ENCODE results near the gene TMEM163. TPM values are rescaled to one million over a fixed set of nuclear protein-coding genes. Genes with fewer than 3 reads are reported as not detected.
"Not testable (repeated sequence)": the region's sequence is repeated elsewhere in the genome, so short reads cannot be mapped to it uniquely, and the experiment has no call there.

The TMEM163 gene
- total RNA-seq, 1 experiment from 2014 or later: 10.7 TPM

DNA sequence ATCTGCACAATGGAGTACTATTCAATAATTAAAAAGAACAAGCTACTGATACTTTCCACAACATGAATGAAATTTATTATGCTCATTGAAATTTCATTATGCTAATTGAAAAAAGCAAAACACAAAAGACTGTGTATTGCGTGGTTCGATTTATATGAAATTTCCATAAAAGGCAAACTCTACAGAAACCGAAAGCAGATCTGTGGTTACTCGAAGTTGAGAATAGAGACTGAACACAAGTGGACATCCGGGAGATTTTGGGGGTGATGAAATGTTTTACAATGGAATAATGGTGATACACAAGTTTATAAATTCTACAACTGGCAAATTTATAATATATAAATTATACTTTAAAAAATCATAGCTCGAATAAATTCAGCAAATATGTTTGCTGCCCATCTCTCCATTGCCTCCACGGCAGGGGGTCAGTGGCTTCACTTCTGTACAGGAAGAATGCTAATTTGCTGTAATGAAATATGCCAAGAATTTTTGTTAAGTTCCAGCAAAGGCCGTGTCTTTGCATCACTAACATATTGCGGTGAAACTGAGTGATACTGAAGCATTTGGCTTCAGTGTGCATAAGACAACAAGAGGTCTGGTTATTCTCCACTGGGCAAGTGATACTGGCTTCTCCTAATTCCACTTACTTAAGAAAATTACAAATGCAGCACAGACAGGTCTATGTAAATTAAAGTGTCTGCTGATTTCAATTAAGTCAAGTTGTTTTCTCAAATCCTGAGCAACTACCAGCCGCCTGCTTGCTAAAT lies 96.7 kb downstream of the TMEM163 start:
- DNase-seq (ENCODE audit: low read depth): peak; percentile 77

DNA sequence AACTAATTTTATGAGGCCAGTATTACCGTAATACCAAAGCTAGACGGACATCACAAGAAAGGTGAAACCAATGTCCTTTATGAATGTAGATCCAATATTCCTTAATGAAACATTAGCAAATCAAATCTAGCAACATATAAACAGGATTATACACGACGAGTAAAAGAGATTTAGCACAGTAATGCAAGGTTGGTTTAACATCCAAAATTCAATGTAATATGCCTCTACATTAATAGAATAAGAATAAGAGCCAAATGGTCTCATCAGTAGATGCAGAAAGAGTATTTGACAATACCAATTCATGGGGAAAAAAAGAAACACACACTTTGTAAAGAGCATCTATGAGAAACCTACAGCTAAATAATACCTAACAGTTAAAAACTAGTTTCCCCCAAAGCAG lies 99.5 kb downstream of the TMEM163 start:
- DNase-seq (ENCODE audit: low read depth): no peak

DNA sequence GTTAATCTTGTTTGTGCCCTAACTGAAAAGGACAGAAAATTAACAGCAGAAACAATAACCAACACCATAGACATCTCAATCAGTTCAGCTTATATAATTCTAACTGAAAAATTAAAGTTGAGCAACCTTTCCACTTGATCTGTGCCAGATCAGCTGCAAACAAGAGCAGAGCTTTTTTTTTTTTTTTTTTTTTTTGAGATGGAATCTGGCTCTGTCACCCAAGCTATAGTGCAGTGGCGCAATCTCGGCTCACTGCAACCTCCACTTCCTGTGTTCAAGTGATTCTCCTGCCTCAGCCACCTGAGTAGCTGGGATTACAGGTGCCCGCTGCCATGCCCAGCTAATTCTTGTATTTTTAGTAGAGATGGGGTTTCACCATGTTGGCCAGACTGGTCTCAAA lies 103.3 kb downstream of the TMEM163 start:
- DNase-seq (ENCODE audit: low read depth): not testable (repeated sequence)

DNA sequence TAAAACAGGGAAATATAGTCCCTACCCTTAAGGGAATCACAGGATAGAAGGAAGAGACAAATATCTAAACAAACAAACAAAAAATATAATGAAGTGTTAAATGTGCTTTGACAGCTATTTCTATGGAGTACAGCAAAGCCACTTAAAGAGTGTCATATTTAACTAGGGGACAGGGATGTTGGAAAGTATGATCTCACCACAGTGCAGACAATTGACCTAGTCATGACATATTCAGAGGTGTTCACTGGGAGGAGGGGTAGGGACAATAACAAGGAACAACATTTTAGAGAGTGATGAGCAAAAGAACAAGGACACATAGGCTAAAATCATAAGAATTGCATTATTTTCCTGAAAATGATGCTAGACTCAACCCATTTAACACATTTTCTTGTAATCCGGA lies 107.5 kb downstream of the TMEM163 start:
- no peak for DNase-seq (ENCODE audit: low read depth)

DNA sequence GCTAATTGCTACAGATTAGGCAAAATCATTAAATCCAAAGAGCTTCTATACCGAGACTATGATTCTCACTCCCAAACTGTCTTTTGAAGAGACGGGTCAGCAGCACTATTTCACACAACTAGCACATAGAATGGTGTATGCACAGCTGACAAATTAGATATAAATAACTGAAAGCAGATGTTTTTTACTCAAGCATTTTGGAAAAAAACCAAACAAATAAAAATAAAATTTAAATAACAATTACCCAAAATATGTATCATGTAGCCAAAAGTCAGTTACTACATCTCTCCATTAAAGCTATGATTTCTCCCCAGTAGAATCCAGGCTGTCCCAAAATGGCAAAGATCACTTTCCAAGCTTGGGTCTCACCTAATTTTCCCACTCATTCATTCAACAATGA lies 107.9 kb downstream of the TMEM163 start:
- DNase-seq (ENCODE audit: low read depth): no peak

DNA sequence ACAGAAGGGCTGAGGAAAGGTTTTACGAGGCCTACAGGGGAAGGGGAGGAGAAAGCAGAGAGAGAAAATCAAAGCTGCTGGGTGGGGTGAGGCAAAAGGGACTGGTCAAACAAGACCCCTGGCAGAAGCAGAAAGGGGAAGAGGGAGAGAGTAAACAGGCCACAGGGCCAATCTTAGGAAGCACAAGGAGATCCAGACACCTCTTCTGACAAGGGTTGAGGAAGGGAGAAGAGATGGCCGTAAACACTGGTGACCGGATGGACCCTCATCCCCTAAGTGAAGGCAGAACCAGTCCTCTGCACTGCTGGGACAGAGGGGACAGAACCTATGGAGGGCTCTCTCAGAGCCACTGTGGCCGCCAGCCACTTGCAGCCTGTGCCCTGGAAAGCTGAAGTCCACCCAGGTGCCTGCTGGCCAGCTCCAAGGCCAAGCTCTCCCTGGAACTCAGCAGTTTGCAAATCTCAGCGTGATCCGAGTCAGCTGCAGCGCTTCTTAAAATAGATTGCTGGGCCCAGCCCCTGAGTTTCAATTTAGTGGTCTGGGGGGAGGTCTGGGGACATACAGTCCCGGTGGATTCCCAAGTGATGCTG lies 108.8 kb downstream of the TMEM163 start:
- no peak for DNase-seq (ENCODE audit: low read depth)

DNA sequence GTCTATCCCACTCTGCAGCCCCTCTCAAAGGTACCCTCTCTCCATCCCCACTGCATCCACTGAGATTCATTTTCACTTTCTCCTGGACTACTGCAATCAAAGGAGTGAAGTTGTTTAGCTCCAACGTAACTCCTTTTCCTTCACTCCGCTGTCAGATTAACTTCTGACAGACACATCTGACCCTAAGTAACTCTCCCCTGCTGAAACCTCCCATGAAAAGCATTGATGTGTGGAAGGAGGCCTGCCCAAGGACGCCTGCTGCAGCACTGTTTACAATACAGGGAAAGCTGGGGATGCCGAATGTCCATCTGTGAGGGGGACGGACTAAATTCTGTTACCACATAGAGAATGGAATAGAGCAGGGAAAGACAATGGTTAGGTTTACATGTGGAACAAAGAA lies 114.8 kb downstream of the TMEM163 start:
- no peak for DNase-seq (ENCODE audit: low read depth)

DNA sequence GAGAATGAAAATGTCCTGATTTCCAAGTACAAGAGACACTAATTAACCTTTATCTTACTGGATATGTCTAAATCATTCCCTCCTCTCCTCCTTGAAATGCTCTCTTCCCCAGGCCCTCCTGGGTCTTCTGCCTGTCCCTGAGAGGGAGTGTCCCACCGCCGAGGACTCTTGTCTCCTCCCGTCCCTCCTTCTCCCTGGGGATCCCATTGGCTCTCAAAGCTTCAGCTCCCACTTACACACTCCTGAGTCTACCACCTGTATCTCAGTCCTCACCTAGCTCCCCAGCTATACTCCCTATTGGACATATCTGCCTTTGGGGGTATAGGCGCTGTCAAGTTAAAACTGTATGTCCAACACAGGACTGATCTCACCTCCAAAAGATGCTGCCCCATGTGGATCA lies 116.1 kb downstream of the TMEM163 start:
- no peak for DNase-seq (ENCODE audit: low read depth)

DNA sequence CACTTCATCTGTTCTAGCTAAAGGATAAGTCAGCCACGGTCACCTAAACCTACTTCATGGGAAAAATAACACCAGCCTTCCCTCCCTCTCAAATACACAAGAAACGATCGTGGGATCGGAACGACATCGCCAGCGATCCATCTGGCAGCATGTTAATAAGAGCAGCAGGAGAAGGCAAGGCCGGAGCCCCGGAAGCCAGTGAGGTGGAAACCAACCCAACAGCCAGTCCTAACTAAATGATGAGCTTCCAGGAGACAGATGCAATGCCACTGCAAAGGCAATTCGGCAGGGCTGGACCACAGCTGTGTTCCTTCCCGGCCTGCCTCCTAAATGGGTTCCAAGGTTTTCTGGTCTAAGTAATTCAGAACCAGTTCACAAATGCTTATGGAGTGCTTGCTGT lies 117.5 kb downstream of the TMEM163 start:
- no peak for DNase-seq (ENCODE audit: low read depth)

DNA sequence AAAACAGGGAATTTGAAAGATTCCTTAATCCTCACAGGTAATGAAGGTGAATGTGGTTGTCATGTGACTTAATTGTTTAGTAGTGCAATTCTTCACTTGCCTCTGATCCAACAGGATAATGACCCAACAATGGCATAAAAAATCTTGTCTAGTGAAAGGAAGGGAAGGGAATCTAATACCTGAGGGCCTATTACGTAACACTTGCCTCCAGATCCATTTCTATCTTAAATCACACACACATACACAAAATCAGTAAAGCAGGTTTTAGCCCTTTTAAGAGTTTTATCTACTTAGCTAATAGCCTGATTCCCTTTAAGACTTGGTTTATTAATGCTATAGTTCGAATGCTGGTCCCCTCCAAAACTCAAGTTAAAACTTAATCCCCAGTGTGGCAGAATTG lies 118.6 kb downstream of the TMEM163 start:
- no peak for DNase-seq (ENCODE audit: low read depth)

DNA sequence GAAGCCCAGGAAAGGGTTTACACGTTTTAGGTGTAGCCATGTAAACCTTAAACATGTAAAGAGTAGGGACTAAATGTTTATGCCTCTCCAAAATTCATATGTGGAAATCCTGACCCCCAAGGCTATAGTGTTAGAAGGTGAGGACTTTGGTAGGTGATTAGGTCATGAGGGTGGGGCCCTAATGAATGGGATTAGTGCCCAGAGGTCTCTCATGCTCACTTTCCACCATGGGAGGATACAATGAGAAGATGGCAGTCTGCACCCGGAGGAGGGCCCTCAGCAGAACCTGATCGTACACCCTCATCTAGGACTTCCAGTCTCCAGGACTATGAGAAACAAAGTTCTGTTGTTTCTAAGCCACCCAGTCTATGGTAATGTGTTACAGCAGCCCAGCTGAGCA lies 119.6 kb downstream of the TMEM163 start:
- no peak for DNase-seq (ENCODE audit: low read depth)

DNA sequence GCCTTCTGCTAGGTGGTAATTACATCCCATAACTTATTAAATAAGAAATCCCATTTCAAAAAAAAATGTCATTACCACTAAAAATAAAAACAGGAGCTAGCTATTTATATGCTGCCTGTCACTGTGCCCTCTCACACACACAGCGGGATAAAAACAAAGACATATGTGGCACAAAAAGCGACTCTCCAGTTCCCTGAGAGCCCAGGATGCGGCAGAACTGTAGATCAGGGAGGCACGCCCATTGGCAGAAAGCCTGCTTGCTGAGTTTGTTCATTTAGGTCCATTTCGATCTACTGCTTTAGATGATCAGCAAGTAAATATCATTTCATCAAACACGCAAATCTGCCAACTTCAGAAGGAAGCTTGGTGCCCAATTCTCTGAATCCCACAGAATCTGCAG lies 124.4 kb downstream of the TMEM163 start:
- peak; percentile 17 for DNase-seq (ENCODE audit: low read depth)

DNA sequence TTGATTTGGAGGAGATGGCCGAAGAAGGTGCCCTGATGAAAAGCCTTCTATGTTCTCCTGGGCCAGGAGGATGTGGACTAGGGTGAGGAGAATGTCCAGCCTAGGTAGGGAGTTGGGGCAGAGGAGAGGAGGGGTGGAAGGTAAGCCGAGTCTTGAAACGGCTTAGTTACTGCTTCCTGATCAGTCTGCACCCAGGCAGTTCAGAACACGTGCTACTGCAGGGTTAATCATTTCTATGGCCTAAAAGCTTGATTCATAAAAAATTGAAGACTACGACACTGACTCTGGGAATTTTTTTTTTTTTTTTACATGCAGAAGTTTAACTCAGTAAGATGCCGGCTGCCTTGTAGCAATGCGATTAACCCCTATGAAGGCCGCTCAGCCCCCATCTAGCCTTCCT lies 125.3 kb downstream of the TMEM163 start:
- DNase-seq (ENCODE audit: low read depth): no peak

DNA sequence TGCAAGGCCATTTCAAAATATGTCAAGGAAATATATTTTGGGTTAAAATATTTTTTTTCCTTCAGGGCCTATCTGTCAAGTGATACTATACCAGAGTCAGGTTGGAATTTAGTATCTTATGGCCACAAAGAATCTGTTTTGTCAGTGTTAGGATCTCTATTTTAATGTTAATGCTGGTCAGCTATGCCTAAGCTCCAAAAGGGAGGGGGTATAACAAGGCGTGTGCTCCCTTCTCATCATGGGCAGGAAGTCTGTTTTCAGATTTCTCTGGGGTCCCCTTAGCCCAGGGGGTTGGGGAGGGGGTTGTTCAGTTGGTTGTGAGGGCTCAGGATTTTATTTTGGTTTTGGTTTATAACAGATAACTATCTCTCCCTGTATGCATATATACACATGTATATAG lies 126.4 kb downstream of the TMEM163 start:
- DNase-seq (ENCODE audit: low read depth): no peak

DNA sequence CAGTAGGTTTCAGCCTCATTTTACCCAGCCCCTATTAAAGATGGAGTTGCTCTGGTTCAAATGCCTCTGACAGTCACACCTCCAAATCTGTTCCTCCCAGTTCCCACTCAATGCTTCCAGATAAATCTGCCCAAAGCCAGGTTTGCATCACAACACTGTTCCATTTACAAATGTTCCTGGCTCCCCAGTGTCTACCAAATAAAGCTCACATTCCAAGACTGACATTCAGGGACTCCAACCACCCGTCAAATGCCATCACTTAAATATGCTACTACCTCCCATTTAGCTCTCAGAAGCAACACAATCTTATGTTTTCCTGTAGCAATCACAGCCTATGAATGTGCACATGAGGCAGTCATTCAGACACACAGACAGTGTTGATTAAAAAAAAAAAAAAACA lies 127.3 kb downstream of the TMEM163 start:
- DNase-seq (ENCODE audit: low read depth): no peak

DNA sequence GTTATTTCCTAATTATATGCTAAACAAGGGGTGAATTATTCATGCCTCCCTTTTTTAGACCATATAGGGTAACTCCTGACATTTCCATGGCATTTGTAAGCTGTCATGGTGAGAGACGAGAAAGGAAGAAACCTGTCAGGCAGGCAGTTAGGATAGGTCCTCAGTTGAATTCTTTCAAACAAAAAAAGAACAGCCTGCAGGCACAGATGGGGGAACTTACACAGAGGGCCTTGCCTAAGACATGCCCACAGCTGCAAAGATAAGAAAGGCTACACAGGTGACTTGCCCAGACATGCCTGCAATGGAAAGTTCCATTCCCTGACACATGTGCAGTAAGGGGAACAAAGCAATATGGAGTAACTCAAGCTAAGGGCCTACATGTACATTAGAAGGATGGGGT lies 128.1 kb downstream of the TMEM163 start:
- no peak for DNase-seq (ENCODE audit: low read depth)

DNA sequence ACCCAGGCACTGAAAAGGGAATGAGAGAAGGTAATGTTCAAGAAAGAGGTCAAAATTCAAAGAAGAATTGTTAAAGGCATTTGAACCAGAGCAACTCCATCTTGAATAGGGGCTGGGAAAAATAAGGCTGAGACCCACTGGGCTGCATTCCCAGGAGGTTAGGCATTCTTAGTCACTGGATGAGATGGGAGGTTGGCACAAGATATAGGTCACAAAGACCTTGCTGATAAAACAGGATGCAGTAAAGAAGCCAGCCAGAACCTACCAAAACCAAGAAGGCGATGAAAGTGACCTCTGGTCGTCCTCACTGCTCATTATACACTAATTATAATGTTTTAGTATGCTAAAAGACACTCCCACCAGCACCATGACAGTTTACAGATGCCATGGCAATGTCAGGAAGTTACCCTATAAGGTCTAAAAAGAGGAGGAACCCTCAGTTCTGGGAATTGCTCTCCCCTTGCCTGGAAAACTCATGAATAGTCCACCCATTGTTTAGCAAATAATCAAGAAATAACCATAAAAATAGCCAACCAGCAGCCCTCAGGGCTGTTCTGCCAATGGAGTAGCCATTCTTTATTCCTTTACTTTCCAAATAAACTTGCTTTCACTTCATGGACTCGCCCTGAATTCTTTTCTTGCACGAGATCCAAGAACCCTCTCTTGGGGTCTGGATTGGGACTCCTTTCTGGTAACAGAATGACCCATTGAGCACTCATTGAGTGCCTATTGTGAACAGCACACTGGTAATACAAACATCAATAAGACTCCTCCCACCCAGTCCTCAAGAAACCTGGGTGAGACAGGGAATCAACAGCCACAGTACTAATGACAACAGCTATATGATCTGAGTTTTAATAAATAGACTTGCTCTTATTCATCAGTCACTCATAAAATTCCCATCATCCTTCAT lies 129.4 kb downstream of the TMEM163 start:
- DNase-seq (ENCODE audit: low read depth): not testable (repeated sequence)

DNA sequence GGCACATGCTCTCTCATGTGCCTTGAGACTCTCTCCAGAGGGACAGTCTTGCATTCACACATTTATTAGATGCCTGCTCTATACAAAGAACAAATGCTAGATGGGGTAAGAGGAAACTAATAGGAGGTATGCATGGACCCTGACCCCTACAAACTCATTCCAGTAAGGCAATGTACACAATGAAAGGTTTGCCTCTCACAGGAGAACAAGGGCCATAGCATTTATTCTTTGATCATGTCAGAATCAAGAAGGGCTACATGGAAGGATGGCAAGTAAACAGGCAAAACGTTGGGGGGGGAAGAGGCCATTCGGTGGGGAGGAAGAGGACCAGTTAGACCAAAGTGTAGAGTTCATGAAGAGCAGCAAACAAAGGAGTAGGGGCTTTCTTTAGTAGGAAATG lies 130.2 kb downstream of the TMEM163 start:
- DNase-seq (ENCODE audit: low read depth): no peak

DNA sequence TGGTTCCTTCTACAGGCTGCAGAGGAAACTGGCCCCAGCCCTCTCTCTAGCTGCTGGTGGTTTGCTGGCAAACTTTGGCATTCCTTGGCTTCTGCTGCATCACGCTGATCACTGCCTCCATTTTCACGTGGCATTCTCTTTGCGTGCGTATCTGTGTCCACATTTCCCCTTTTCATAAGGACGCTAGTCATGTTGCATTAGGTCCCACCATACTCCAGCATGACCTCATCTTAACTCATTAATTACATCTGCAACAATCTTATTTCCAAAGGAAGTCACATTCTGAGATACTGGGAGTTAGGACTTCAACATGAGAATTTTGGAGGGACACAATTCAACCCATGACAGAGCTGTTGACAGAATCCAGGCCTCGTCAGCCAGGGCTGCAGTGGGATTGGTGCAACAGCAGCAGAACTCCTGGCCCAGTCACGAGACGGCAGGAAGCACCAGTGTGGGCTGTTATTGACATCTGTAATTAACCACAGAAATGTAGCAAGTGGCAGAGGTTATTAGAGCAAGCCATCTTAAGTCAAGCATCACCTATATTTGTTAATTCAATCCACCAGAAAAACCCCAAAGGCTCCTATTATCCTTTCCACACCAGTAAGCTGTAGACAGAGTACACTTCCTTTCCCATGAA lies 132.4 kb downstream of the TMEM163 start:
- peak; percentile 62 for DNase-seq (ENCODE audit: low read depth)

DNA sequence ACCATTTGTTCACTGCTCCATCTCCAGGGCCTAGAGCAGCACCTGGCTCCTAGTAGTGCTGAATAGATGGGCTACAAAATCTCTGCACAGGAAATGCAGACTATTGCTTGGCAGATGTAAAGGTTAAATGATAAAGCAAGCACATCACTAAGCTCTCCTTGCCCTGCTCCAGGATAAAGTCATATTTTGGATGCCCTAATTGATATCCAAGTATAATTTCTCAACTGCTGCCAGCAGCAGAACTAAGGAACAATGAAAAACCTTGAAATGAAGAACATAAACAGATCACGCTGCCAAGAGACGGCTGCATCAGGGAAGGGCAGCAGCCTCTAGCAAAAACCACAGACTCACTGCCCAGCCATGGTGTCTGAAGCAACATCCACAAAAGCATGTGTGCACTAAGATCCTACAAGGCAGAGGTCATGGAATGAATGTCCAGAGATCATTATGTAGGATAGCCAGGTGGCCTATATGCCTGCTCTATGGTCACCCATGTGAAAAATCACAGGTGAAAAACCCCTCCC lies 134.7 kb downstream of the TMEM163 start:
- DNase-seq (ENCODE audit: low read depth): peak; percentile 37

DNA sequence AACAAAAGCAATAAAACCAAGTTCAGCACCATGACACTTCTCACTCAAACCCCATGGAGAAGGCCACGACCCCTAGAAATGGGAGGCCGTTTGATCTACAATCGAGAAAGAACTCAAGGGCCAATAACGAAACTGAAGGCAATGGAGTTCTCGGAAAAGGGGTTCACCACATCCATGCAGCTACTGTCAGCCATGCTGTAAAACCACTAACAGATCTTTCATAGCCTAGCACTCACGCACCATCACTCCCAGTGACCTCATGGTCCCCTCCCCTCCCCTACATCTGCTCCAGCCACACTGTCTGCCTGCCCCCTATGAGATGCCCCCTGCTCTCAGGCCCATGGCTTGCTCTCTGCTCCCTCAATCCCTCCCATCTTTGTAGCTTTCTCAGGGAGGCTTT lies 135.3 kb downstream of the TMEM163 start:
- DNase-seq (ENCODE audit: low read depth): no peak

DNA sequence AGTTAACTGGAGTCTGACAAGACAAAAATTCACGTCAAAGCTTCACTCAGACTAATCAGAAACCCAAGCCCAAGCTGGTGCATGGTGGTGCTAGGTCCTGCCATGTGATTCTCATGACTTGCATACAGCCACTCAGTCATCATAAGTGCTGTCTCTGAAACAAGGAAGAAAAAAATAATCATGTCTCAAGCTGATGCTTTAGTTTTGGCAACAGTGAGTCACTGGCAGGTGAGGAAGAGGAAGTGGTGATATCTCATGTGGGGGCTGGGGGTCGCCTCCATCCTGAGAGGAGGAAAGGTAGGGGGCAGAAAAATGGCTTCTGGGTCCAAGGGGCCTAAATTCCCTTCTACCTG lies 136.3 kb downstream of the TMEM163 start:
- DNase-seq (ENCODE audit: low read depth): no peak
